SK-N-SH treated with all-trans-retinoic acid at 6 μM for 48 hours (cell line): ENCODE measurements around the gene KCTD14.
"Not testable (repeated sequence)": the region's sequence is repeated elsewhere in the genome, so short reads cannot be mapped to it uniquely, and the experiment has no call there.

Source experiments
- ATAC-seq: fragments of 200-7000 bp; cut with Tn5 transposase; 3 replicates; pipeline ENCODE4 v1.9.1; 2020; ENCODE audit warnings: mild to moderate bottlenecking, moderate library complexity
- ARNTL ChIP-seq: fragments of 450-650 bp; formaldehyde crosslinking; IDR thresholded peaks from 2 replicates; pipeline ENCODE4 v1.5.0; 2020; ENCODE audit warnings: low read depth, mild to moderate bottlenecking, moderate library complexity, borderline replicate concordance
- BACH2 ChIP-seq: fragments of 250-450 bp; sonication (Bioruptor Pico); IDR thresholded peaks from 2 replicates; pipeline ENCODE4 v1.9.0; 2021; ENCODE audit warnings: mild to moderate bottlenecking, borderline replicate concordance
- CSDC2 ChIP-seq: fragments of 250-450 bp; sonication (Bioruptor Pico); IDR thresholded peaks from 2 replicates; pipeline ENCODE4 v1.5.0; 2020; ENCODE audit warnings: mild to moderate bottlenecking, moderate library complexity
- ESRRG ChIP-seq: fragments of 250-450 bp; sonication (Bioruptor Pico); IDR thresholded peaks from 2 replicates; pipeline ENCODE4 v1.6.1; 2021; ENCODE audit warnings: mild to moderate bottlenecking
- GLIS3 ChIP-seq: fragments of 250-450 bp; sonication (Bioruptor Pico); IDR thresholded peaks from 2 replicates; pipeline ENCODE4 v1.5.0; 2020; ENCODE audit warnings: mild to moderate bottlenecking, moderate library complexity
- ISL1 ChIP-seq: fragments of 250-450 bp; sonication (Bioruptor Pico); IDR thresholded peaks from 2 replicates; pipeline ENCODE4 v2.1.2; 2022; ENCODE audit warnings: mild to moderate bottlenecking, moderate library complexity
- OSR1 ChIP-seq: fragments of 250-450 bp; sonication (Bioruptor Pico); IDR thresholded peaks from 2 replicates; pipeline ENCODE4 v1.8.0; 2022; ENCODE audit warnings: moderate library complexity, mild to moderate bottlenecking, inconsistent platforms
- POU6F1 ChIP-seq: fragments of 250-450 bp; sonication (Bioruptor Pico); IDR thresholded peaks from 2 replicates; pipeline ENCODE4 v1.8.0; 2021; ENCODE audit warnings: low read depth, mild to moderate bottlenecking, moderate library complexity, borderline replicate concordance
- PPARA ChIP-seq: fragments of 250-450 bp; sonication (Bioruptor Pico); IDR thresholded peaks from 2 replicates; pipeline ENCODE4 v1.5.0; 2020; ENCODE audit warnings: mild to moderate bottlenecking, borderline replicate concordance
- RARB ChIP-seq: fragments of 250-450 bp; sonication (Bioruptor Pico); IDR thresholded peaks from 2 replicates; pipeline ENCODE4 v1.8.0; 2021; ENCODE audit warnings: mild to moderate bottlenecking, moderate library complexity
- SNAI2 ChIP-seq: fragments of 250-450 bp; sonication (Bioruptor Pico); IDR thresholded peaks from 2 replicates; pipeline ENCODE4 v1.5.0; 2020; ENCODE audit warnings: mild to moderate bottlenecking, moderate library complexity
- TCF4 ChIP-seq: fragments of 250-450 bp; sonication (Bioruptor Pico); IDR thresholded peaks from 2 replicates; pipeline ENCODE4 v1.8.0; 2021; ENCODE audit warnings: mild to moderate bottlenecking, moderate library complexity, borderline replicate concordance
- TOX ChIP-seq: fragments of 250-450 bp; sonication (Bioruptor Pico); IDR thresholded peaks from 2 replicates; pipeline ENCODE4 v1.8.0; 2021; ENCODE audit warnings: mild to moderate bottlenecking, moderate library complexity, borderline replicate concordance
- TSHZ2 ChIP-seq: fragments of 250-450 bp; sonication (Bioruptor Pico); IDR thresholded peaks from 2 replicates; pipeline ENCODE4 v1.5.0; 2020; ENCODE audit warnings: mild to moderate bottlenecking, moderate library complexity
- ZC3H10 ChIP-seq: fragments of 250-450 bp; sonication (Bioruptor Pico); IDR thresholded peaks from 2 replicates; pipeline ENCODE4 v1.5.1; 2021; ENCODE audit warnings: mild to moderate bottlenecking, moderate library complexity
- ZFP3 ChIP-seq: fragments of 250-450 bp; sonication (Bioruptor Pico); IDR thresholded peaks from 2 replicates; pipeline ENCODE4 v1.5.0; 2020; ENCODE audit warnings: mild to moderate bottlenecking, moderate library complexity
- ZFP30 ChIP-seq: fragments of 450-650 bp; formaldehyde crosslinking; IDR thresholded peaks from 2 replicates; pipeline ENCODE4 v1.5.0; 2022; ENCODE audit warnings: mild to moderate bottlenecking, moderate library complexity
- ZNF565 ChIP-seq: fragments of 450-650 bp; formaldehyde crosslinking; conservative IDR thresholded peaks from 2 replicates; pipeline ENCODE4 v1.5.0; 2020; ENCODE audit warnings: low read depth, mild to moderate bottlenecking, moderate library complexity
- ZNF70 ChIP-seq: fragments of 450-650 bp; formaldehyde crosslinking; IDR thresholded peaks from 2 replicates; pipeline ENCODE4 v1.5.0; 2020; ENCODE audit warnings: mild to moderate bottlenecking, moderate library complexity
- ZNF8 ChIP-seq: fragments of 450-650 bp; formaldehyde crosslinking; IDR thresholded peaks from 2 replicates; pipeline ENCODE4 v1.5.0; 2020; ENCODE audit warnings: mild to moderate bottlenecking, moderate library complexity
- TF ChIP-seq, protein P1 (sequence below): fragments of 250-450 bp; sonication (Bioruptor Pico); IDR thresholded peaks from 2 replicates; pipeline ENCODE4 v1.5.1; 2020; ENCODE audit warnings: low read depth, mild to moderate bottlenecking, moderate library complexity
- TF ChIP-seq, protein P2 (sequence below): fragments of 250-450 bp; sonication (Bioruptor Pico); IDR thresholded peaks from 2 replicates; pipeline ENCODE4 v1.5.1; 2021; ENCODE audit warnings: mild to moderate bottlenecking, moderate library complexity
- TF ChIP-seq, protein P3 (sequence below): fragments of 250-450 bp; sonication (Bioruptor Pico); IDR thresholded peaks from 2 replicates; pipeline ENCODE4 v1.8.0; 2020; ENCODE audit warnings: mild to moderate bottlenecking, moderate library complexity, borderline replicate concordance

KCTD14 gene

DNA sequence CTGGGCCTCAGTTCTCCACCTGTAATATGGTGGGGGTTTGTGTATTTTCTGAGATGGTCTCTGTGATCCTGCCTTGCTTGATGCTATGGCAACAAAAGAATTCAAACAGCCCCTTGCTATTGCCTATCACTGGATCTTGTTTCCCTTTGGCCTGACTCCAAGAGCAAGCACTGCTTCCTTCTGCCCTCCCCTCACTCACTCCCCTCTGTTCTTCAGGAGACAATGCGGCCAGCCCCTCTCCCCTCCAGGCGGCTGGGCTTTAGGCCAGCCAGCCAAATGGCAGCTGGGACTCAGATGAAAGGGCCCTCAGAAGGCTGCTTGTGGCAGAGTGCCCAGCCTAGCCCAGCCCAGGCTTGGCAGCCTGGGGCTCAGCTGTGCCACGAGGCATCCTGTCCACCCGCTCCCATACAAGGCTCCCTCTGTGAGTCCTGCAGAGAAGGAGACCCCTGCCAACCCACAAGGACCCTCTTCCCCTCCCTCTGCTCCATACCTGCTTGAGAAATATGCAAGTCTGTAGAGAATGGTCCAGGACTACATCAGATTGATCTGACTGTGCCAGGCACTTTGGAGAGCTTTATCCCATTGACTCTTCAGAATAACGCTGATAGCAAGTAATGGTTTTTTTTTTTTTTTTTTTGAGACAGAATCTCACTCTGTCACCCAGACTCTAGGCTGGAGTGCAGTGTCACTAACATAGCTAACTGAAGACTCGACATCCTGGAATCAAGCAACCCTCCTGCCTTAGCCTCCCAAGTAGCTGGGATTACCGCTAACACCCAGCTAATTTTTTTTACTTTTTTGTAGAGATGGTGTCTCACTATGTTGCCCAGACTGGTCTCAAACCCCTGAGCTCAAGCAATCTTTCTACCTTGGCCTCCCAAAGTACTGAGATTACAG lies 7.6 kb upstream of the KCTD14 start:
- TF ChIP-seq SNAI2 (CRISPR knock-in tag) (no peak), PPARA (CRISPR knock-in tag) (no peak), TSHZ2 (CRISPR knock-in tag) (peak; percentile 80), ISL1 (CRISPR knock-in tag) (0 out of 2 replicates have a peak, but pooled peaks have one; percentile 11), ZNF70 (CRISPR knock-in tag) (0 out of 2 replicates have a peak, but pooled peaks have one; percentile 5), CSDC2 (CRISPR knock-in tag) (no peak), RARB (no peak), ZFP30 (CRISPR knock-in tag) (no peak), TCF4 (CRISPR knock-in tag) (peak; percentile 77; the same call in 1 of the 2 replicates), ZNF565 (CRISPR knock-in tag) (no peak), ZNF8 (CRISPR knock-in tag) (no peak), ZC3H10 (no peak), POU6F1 (CRISPR knock-in tag) (no peak), ZFP3 (CRISPR knock-in tag) (no peak), GLIS3 (CRISPR knock-in tag) (no peak), OSR1 (CRISPR knock-in tag) (no peak), ESRRG (no peak), BACH2 (no peak), ARNTL (CRISPR knock-in tag) (no peak), TOX (no peak)
- TF ChIP-seq, protein P1, sequence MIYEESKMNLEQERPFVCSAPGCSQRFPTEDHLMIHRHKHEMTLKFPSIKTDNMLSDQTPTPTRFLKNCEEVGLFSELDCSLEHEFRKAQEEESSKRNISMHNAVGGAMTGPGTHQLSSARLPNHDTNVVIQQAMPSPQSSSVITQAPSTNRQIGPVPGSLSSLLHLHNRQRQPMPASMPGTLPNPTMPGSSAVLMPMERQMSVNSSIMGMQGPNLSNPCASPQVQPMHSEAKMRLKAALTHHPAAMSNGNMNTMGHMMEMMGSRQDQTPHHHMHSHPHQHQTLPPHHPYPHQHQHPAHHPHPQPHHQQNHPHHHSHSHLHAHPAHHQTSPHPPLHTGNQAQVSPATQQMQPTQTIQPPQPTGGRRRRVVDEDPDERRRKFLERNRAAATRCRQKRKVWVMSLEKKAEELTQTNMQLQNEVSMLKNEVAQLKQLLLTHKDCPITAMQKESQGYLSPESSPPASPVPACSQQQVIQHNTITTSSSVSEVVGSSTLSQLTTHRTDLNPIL (CRISPR knock-in tag): no peak
- TF ChIP-seq, protein P2, sequence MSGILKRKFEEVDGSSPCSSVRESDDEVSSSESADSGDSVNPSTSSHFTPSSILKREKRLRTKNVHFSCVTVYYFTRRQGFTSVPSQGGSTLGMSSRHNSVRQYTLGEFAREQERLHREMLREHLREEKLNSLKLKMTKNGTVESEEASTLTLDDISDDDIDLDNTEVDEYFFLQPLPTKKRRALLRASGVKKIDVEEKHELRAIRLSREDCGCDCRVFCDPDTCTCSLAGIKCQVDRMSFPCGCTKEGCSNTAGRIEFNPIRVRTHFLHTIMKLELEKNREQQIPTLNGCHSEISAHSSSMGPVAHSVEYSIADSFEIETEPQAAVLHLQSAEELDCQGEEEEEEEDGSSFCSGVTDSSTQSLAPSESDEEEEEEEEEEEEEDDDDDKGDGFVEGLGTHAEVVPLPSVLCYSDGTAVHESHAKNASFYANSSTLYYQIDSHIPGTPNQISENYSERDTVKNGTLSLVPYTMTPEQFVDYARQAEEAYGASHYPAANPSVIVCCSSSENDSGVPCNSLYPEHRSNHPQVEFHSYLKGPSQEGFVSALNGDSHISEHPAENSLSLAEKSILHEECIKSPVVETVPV: no peak
- TF ChIP-seq, protein P3, sequence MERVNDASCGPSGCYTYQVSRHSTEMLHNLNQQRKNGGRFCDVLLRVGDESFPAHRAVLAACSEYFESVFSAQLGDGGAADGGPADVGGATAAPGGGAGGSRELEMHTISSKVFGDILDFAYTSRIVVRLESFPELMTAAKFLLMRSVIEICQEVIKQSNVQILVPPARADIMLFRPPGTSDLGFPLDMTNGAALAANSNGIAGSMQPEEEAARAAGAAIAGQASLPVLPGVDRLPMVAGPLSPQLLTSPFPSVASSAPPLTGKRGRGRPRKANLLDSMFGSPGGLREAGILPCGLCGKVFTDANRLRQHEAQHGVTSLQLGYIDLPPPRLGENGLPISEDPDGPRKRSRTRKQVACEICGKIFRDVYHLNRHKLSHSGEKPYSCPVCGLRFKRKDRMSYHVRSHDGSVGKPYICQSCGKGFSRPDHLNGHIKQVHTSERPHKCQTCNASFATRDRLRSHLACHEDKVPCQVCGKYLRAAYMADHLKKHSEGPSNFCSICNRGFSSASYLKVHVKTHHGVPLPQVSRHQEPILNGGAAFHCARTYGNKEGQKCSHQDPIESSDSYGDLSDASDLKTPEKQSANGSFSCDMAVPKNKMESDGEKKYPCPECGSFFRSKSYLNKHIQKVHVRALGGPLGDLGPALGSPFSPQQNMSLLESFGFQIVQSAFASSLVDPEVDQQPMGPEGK (CRISPR knock-in tag): no peak
- ATAC-seq: peak; percentile 92

DNA sequence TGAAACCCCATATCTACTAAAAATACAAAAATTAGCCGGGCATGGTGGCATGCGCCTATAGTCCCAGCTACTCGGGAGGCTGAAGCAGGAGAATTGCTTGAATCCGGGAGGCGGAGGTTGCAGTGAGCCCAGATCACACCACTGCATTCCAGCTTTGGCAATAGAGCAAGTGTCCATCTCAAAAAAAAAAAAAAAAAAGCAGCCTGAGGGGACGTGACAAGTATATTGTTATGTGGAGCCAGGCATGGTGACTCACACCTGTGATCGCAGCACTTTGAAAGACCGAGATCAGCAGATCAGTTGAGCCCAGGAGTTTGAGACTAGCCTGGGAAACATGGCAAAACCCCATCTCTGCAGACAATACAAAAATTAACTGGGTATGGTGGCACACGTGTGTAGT lies 5.3 kb upstream of the KCTD14 start:
- not testable (repeated sequence) for ATAC-seq
